KG1 (cell line): ENCODE data around the gene LGALS14.

Experiments used
- DNase-seq: peaks from one replicate; lab custom pipeline; 2025; lab: John Stamatoyannopoulos, UW

LGALS14 gene

DNA sequence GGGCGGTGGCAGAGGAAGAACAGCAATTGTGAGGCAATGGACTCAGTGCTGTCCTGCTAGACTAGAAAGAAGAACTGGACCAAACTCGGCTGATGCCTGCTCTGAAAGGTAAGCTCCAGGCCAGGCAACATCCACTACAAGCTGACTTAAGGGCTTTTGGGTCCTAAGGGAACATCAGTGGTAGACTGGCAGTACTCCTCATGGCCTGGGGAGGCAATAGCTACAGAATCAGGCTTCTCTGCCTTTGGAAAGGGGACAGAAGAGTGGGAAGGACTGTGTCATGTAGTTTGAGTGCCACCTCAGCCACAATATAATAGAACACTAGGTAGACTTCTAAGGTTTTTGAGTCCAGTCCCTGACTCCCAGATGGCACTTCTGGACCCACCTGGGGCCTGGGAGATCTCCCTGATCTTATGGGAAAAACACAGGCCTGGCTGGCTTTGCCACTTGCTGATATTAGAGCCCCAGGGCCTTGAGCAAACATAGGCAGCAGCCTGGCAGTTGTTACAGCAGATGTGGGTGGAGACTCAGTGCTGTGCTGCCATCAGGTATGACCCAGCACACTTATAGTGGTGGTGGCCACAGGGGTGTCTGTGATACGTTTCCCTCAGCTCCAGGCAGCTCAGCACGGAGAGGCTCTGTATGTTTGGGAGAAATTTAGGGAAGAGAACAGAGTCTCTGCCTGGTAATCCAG is 42.7 kb downstream of the LGALS14 start:
- DNase-seq, result no peak

- DNase-seq, result no peak
These were observed 45.7 kb downstream of the LGALS14 start for GRCh38 chr19:39749981-39750380.

- no peak for DNase-seq
These were observed 48.1 kb downstream of the LGALS14 start for GRCh38 chr19:39752390-39752789.

GRCh38 chr19:39752795-39753194 is 48.5 kb downstream of the LGALS14 start:
- DNase-seq, result no peak

GRCh38 chr19:39754544-39754943 is 50.3 kb downstream of the LGALS14 start:
- DNase-seq, result no peak

DNA sequence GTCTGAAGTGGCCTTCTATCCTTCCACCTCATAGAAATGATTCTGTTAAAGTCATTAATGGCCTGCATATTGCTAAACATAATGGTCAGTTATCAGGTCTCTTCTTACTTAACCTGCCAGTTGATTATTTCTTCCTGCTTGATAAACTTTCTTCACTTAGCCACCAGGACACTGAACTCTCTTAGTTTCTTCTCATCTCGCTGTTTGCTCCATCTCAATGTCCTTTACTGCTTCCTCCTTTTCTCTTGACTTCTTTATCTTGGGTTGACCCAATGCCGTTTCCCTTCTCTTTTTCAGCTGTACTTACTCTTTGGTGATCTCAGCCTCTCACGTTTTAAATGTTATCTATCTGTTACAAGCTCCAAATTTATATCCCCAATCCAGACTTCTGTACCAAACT is 50.7 kb downstream of the LGALS14 start:
- DNase-seq, result no peak
